Neural progenitor cell (in vitro differentiated cells): ENCODE results near the gene NCF1.
"Not testable (repeated sequence)": the region's sequence is repeated elsewhere in the genome, so short reads cannot be mapped to it uniquely, and the experiment has no call there.

ENCODE experiments used
- EZH2 ChIP-seq: fragments of 200-600 bp; sonication (generic); IDR thresholded peaks from 2 replicates; pipeline ENCODE4 v1.6.1; 2017; ENCODE audit warnings: antibody characterized with exemption, mild to moderate bottlenecking, moderate library complexity
- EZH2phosphoT487 ChIP-seq: fragments of 200-600 bp; sonication (generic); IDR thresholded peaks from 2 replicates; pipeline ENCODE4 v1.6.1; 2017; ENCODE audit warnings: antibody characterized with exemption
- TF ChIP-seq, protein P1 (sequence below): fragments of 200-600 bp; sonication (generic); IDR thresholded peaks from 2 replicates; pipeline ENCODE4 v1.5.1; 2017; ENCODE audit warnings: antibody characterized with exemption, mild to moderate bottlenecking

- TF ChIP-seq, protein P1, sequence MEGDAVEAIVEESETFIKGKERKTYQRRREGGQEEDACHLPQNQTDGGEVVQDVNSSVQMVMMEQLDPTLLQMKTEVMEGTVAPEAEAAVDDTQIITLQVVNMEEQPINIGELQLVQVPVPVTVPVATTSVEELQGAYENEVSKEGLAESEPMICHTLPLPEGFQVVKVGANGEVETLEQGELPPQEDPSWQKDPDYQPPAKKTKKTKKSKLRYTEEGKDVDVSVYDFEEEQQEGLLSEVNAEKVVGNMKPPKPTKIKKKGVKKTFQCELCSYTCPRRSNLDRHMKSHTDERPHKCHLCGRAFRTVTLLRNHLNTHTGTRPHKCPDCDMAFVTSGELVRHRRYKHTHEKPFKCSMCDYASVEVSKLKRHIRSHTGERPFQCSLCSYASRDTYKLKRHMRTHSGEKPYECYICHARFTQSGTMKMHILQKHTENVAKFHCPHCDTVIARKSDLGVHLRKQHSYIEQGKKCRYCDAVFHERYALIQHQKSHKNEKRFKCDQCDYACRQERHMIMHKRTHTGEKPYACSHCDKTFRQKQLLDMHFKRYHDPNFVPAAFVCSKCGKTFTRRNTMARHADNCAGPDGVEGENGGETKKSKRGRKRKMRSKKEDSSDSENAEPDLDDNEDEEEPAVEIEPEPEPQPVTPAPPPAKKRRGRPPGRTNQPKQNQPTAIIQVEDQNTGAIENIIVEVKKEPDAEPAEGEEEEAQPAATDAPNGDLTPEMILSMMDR: not testable (repeated sequence)
- TF ChIP-seq EZH2, EZH2phosphoT487: not testable (repeated sequence)
Measured at GRCh38 chr7:74758268-74758667, 15.5 kb upstream of the NCF1 start.
